ENCODE measurements around the gene DHRSX.
"Not testable (repeated sequence)": the region's sequence is repeated elsewhere in the genome, so short reads cannot be mapped to it uniquely, and the experiment has no call there.

The DHRSX gene

DNA sequence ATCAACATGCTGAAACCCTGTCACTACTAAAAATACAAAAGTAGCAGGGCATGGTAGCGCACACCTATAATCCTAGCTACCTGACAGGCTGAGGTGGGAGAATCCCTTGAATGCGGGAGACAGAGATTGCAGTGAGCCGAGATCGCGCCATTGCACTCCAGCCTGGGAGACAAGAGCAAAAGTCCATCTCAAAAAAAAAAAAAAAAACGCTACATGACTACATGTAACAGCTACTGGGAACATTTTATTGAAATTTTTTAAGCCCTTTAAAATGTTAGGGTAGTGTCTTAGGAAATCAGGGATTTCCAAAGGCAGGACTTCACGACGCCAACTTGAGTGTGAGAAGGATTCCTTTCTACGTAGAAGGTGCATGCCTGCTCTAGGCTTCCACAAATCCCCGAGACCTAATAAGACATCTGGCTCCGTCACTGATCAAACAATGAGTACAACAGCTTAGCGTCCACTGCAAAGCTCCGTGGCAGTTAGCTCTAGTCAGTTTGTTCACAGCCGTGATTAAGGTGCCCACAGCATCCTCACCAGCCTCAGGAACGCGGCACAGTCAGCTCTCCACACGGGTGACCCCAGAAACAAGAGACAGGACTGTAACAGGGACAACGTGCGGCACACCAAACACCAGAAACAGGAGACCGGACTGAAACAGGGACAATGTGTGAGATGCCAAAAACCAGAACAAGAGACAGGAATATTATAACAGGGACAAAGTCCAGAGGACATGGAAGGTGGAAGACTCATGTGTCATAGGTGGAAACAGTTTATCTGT lies 33.7 kb downstream of the DHRSX start (continued):
- TF ChIP-seq, protein P1, sequence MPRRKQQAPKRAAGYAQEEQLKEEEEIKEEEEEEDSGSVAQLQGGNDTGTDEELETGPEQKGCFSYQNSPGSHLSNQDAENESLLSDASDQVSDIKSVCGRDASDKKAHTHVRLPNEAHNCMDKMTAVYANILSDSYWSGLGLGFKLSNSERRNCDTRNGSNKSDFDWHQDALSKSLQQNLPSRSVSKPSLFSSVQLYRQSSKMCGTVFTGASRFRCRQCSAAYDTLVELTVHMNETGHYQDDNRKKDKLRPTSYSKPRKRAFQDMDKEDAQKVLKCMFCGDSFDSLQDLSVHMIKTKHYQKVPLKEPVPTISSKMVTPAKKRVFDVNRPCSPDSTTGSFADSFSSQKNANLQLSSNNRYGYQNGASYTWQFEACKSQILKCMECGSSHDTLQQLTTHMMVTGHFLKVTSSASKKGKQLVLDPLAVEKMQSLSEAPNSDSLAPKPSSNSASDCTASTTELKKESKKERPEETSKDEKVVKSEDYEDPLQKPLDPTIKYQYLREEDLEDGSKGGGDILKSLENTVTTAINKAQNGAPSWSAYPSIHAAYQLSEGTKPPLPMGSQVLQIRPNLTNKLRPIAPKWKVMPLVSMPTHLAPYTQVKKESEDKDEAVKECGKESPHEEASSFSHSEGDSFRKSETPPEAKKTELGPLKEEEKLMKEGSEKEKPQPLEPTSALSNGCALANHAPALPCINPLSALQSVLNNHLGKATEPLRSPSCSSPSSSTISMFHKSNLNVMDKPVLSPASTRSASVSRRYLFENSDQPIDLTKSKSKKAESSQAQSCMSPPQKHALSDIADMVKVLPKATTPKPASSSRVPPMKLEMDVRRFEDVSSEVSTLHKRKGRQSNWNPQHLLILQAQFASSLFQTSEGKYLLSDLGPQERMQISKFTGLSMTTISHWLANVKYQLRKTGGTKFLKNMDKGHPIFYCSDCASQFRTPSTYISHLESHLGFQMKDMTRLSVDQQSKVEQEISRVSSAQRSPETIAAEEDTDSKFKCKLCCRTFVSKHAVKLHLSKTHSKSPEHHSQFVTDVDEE (CRISPR knock-in tag; IDR thresholded peaks at IDR 0.05) = no peak
- TF ChIP-seq ZNF70 (CRISPR knock-in tag; IDR thresholded peaks at IDR 0.05) (no peak), ZC3H10 (CRISPR knock-in tag; IDR thresholded peaks at IDR 0.05) (no peak), SNAI2 (CRISPR knock-in tag; IDR thresholded peaks at IDR 0.05) (no peak), ZFP30 (CRISPR knock-in tag; IDR thresholded peaks at IDR 0.05) (no peak)

DNA sequence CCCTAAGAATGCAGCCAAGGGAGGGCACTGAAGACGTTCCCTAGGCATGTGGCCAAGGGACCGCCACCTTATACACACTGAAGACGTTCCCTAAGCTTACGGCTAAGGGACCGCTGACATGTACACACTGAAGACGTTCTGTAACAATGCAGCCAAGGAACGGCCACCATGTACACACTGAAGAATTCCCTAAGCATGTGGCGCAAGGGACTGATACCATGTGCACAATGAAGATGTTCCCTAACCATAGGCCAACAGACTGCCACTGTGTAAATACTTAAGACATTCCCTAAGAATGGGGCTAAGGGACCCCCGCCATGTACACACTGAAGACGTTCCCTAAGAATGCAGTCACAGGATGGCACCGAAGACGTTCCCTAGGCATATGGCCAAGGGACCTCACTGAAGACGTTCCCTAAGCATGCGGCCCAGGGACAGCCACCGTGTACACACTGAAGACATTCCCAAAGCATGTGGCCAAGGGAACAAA lies 36.1 kb downstream of the DHRSX start:
- ATAC-seq = no peak
- TF ChIP-seq ZNF565 (CRISPR knock-in tag; conservative IDR thresholded peaks at IDR 0.05; ENCODE audit: low read depth) = no peak
- TF ChIP-seq, protein P2, sequence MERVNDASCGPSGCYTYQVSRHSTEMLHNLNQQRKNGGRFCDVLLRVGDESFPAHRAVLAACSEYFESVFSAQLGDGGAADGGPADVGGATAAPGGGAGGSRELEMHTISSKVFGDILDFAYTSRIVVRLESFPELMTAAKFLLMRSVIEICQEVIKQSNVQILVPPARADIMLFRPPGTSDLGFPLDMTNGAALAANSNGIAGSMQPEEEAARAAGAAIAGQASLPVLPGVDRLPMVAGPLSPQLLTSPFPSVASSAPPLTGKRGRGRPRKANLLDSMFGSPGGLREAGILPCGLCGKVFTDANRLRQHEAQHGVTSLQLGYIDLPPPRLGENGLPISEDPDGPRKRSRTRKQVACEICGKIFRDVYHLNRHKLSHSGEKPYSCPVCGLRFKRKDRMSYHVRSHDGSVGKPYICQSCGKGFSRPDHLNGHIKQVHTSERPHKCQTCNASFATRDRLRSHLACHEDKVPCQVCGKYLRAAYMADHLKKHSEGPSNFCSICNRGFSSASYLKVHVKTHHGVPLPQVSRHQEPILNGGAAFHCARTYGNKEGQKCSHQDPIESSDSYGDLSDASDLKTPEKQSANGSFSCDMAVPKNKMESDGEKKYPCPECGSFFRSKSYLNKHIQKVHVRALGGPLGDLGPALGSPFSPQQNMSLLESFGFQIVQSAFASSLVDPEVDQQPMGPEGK (CRISPR knock-in tag; IDR thresholded peaks at IDR 0.05; ENCODE audit: borderline replicate concordance) = no peak
- TF ChIP-seq, protein P3, sequence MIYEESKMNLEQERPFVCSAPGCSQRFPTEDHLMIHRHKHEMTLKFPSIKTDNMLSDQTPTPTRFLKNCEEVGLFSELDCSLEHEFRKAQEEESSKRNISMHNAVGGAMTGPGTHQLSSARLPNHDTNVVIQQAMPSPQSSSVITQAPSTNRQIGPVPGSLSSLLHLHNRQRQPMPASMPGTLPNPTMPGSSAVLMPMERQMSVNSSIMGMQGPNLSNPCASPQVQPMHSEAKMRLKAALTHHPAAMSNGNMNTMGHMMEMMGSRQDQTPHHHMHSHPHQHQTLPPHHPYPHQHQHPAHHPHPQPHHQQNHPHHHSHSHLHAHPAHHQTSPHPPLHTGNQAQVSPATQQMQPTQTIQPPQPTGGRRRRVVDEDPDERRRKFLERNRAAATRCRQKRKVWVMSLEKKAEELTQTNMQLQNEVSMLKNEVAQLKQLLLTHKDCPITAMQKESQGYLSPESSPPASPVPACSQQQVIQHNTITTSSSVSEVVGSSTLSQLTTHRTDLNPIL (CRISPR knock-in tag; IDR thresholded peaks at IDR 0.05; ENCODE audit: low read depth) = no peak
- no peak for TF ChIP-seq ZNF8 (CRISPR knock-in tag; IDR thresholded peaks at IDR 0.05)
- no peak for TF ChIP-seq ZNF70 (CRISPR knock-in tag; IDR thresholded peaks at IDR 0.05)
- TF ChIP-seq OSR1 (CRISPR knock-in tag; IDR thresholded peaks at IDR 0.05) = no peak
- no peak for TF ChIP-seq ZFP30 (CRISPR knock-in tag; IDR thresholded peaks at IDR 0.05)
- TF ChIP-seq ISL1 (CRISPR knock-in tag; IDR thresholded peaks at IDR 0.05) = no peak
- TF ChIP-seq CSDC2 (CRISPR knock-in tag; IDR thresholded peaks at IDR 0.05) = no peak
- TF ChIP-seq, protein P1 (CRISPR knock-in tag; IDR thresholded peaks at IDR 0.05) = no peak
- no peak for TF ChIP-seq BACH2 (CRISPR knock-in tag; IDR thresholded peaks at IDR 0.05; ENCODE audit: borderline replicate concordance)
- TF ChIP-seq TCF4 (CRISPR knock-in tag; IDR thresholded peaks at IDR 0.05; ENCODE audit: borderline replicate concordance) = no peak
- TF ChIP-seq ZFP3 (CRISPR knock-in tag; IDR thresholded peaks at IDR 0.05) = no peak
- no peak for TF ChIP-seq SNAI2 (CRISPR knock-in tag; IDR thresholded peaks at IDR 0.05)

DNA sequence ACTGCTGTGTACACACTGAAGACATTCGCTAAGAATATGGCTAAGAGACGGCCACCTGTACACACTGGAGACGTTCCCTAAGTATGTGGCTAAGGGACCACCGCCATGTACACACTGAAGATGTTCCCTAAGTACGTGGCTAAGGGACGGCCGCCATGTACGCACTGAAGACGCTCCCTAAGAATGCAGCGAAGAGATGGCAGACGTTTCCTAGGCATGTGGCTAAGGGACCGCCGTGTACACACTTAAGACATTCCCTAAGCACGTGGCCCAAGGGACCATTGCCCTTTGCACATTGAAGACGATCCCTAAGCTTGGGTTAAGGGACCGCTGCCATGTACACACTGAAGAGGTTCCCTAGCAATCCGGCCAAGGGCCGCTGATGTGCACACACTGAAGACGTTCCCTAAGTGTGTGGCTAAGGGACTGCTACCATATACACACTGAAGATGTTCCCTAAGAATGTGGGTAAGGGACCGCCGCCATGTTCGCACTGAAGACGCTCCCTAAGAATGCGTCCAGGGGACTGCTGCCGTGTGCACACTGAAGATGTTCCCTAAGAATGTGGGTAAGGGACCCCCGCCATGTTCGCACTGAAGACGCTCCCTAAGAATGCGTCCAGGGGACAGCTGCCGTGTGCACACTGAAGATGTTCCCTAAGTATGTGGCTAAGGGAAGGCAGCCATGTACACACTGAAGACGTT lies 36.7 kb downstream of the DHRSX start:
- TF ChIP-seq ZNF565 (CRISPR knock-in tag; conservative IDR thresholded peaks at IDR 0.05; ENCODE audit: low read depth) = no peak
- TF ChIP-seq PPARA (CRISPR knock-in tag; IDR thresholded peaks at IDR 0.05; ENCODE audit: borderline replicate concordance) = no peak
- TF ChIP-seq GLIS3 (CRISPR knock-in tag; IDR thresholded peaks at IDR 0.05) = no peak
- TF ChIP-seq, protein P2 (CRISPR knock-in tag; IDR thresholded peaks at IDR 0.05; ENCODE audit: borderline replicate concordance) = no peak
- TF ChIP-seq TOX (CRISPR knock-in tag; IDR thresholded peaks at IDR 0.05; ENCODE audit: borderline replicate concordance) = no peak
- no peak for TF ChIP-seq ESRRG (CRISPR knock-in tag; IDR thresholded peaks at IDR 0.05)
- no peak for TF ChIP-seq ZFP3 (CRISPR knock-in tag; IDR thresholded peaks at IDR 0.05)
- ATAC-seq = no peak; the same call in 2 of the 3 replicates

DNA sequence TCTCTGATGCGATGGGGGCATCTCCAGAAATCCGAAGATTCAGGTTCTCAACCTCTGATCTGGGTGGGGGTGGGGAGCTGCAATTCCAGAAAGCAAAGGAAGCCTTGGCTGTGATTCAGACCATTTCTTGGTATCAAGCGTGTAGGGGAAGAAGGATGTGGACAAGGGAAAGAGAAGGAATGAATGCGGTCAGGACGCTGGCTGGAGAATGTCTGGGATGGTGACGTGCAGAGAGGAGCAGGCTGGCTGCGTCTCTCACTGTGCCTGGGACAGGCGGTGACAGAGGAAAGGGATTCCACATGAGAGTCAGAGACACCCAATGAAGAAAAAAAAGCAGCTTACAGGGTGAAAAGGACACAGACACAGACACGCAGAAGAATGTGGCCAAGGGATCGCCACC lies 37.3 kb downstream of the DHRSX start:
- not testable (repeated sequence) for ATAC-seq

All from SK-N-SH treated with all-trans-retinoic acid at 6 μM for 48 hours (cell line).